ENCODE data around the gene LPGAT1. TPM values are rescaled to one million over a fixed set of nuclear protein-coding genes. Genes with fewer than 3 reads are reported as not detected.

Gene LPGAT1
- total and polyA plus RNA-seq, 2 donors from 2014 or later: 7.1 to 67.4 TPM

GRCh38 chr1:211741116-211741515, 89.4 kb downstream of the LPGAT1 start:
- Histone ChIP-seq H3K9ac (ENCODE audit: low read length in 3 of 3) (no peak overlapping the region), H3K4me1 (ENCODE audit: control insufficient read depth in 2 of 3, insufficient read depth in 2 of 3, low read depth in 1 of 3, low read length in 3 of 3) (no peaks in the 10 kb centered on the region), H3K9me3 (ENCODE audit: control insufficient read depth in 2 of 3, insufficient read depth in 1 of 3, low read length in 3 of 3) (no peaks in the 10 kb centered on the region), H3K27me3 (ENCODE audit: control insufficient read depth, insufficient read depth, low read length) (no peaks in the 10 kb centered on the region), H3K4me3 (ENCODE audit: low read length in 3 of 3) (no peak overlapping the region), H3K36me3 (ENCODE audit: control insufficient read depth in 2 of 3, insufficient read depth in 3 of 3, low read length in 3 of 3) (no peaks in the 10 kb centered on the region), H3K27ac (ENCODE audit: low read depth in 2 of 2, low read length in 2 of 2) (no peak overlapping the region)
- DNase-seq: no peak
- TF ChIP-seq, protein P1, sequence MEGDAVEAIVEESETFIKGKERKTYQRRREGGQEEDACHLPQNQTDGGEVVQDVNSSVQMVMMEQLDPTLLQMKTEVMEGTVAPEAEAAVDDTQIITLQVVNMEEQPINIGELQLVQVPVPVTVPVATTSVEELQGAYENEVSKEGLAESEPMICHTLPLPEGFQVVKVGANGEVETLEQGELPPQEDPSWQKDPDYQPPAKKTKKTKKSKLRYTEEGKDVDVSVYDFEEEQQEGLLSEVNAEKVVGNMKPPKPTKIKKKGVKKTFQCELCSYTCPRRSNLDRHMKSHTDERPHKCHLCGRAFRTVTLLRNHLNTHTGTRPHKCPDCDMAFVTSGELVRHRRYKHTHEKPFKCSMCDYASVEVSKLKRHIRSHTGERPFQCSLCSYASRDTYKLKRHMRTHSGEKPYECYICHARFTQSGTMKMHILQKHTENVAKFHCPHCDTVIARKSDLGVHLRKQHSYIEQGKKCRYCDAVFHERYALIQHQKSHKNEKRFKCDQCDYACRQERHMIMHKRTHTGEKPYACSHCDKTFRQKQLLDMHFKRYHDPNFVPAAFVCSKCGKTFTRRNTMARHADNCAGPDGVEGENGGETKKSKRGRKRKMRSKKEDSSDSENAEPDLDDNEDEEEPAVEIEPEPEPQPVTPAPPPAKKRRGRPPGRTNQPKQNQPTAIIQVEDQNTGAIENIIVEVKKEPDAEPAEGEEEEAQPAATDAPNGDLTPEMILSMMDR (IDR thresholded peaks at IDR 0.05; ENCODE audit: borderline replicate concordance, extremely low read depth, insufficient read depth): no peak
- no peak for FAIRE-seq
- intact Hi-C loops (cut with DNase I): no loop called here

DNA sequence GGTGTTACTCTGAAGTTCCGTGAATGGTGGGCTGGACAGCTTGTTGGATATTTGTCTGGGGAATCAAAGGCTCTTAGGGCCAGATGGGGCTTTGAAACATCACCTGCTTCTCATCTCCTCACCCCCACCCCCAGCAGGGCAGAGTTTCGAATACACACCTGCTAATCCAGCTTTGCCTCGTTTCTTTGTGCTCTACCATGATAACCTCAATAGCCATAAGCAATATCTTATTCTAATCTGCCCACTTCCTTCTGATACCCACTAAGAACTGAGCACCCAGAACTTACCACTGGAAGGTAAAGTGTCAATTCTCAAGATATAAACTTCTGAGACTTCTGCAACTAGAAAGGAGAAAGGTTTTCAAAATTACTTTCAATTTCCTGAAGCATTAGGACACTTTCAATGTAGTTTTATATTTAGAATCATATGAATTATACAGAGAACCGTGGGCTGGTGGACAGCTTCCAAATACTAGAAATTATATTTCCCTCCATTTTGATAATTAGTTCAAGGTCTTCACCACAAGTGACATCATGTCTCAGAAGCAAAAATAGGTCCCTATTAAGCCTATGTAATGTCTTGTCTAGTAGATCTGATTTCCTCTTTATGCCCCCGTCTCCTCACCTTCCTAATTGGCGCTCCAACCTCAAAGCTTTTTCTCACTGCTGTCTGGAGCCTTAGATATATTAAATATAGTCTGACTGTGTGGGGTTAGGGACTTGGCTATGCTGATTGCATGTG, 90.7 kb downstream of the LPGAT1 start:
- Histone ChIP-seq H3K4me1 (ENCODE audit: control insufficient read depth in 2 of 3, insufficient read depth in 2 of 3, low read depth in 1 of 3, low read length in 3 of 3) (no peaks in the 10 kb centered on the region), H3K27ac (ENCODE audit: low read depth in 2 of 2, low read length in 2 of 2) (no peak overlapping the region), H3K9ac (ENCODE audit: low read length in 3 of 3) (no peak overlapping the region), H3K27me3 (ENCODE audit: control insufficient read depth, insufficient read depth, low read length) (no peaks in the 10 kb centered on the region), H3K36me3 (ENCODE audit: control insufficient read depth in 2 of 3, insufficient read depth in 3 of 3, low read length in 3 of 3) (no peaks in the 10 kb centered on the region), H3K4me3 (ENCODE audit: low read length in 3 of 3) (no peak overlapping the region), H3K9me3 (ENCODE audit: control insufficient read depth in 2 of 3, insufficient read depth in 1 of 3, low read length in 3 of 3) (no peaks in the 10 kb centered on the region)
- no peak for FAIRE-seq
- intact Hi-C loops (cut with DNase I): no loop called here
- no peak for DNase-seq
- TF ChIP-seq, protein P1 (IDR thresholded peaks at IDR 0.05; ENCODE audit: borderline replicate concordance, extremely low read depth, insufficient read depth): no peak

GRCh38 chr1:211738691-211739301, 91.8 kb downstream of the LPGAT1 start:
- no peak overlapping the region for H3K4me3 ChIP-seq (ENCODE audit: low read length in 3 of 3)
- TF ChIP-seq, protein P1 (IDR thresholded peaks at IDR 0.05; ENCODE audit: borderline replicate concordance, extremely low read depth, insufficient read depth): no peak
- no peaks in the 10 kb centered on the region for H3K4me1 ChIP-seq (ENCODE audit: control insufficient read depth in 2 of 3, insufficient read depth in 2 of 3, low read depth in 1 of 3, low read length in 3 of 3)
- FAIRE-seq (no peak), DNase-seq (peak in 1 of 5 donors; percentile 20)
- intact Hi-C loops (cut with DNase I): no loop called here
- no peak overlapping the region for H3K27ac ChIP-seq (ENCODE audit: low read depth in 2 of 2, low read length in 2 of 2)
- H3K9me3 ChIP-seq (ENCODE audit: control insufficient read depth in 2 of 3, insufficient read depth in 1 of 3, low read length in 3 of 3): no peaks in the 10 kb centered on the region
- H3K9ac ChIP-seq (ENCODE audit: low read length in 3 of 3): no peak overlapping the region
- H3K36me3 ChIP-seq (ENCODE audit: control insufficient read depth in 2 of 3, insufficient read depth in 3 of 3, low read length in 3 of 3): no peaks in the 10 kb centered on the region
- no peaks in the 10 kb centered on the region for H3K27me3 ChIP-seq (ENCODE audit: control insufficient read depth, insufficient read depth, low read length)
